GM12865 (cell line): ENCODE measurements around the gene DRC3.

Experiments used
- DNase-seq: peaks from one replicate; pipeline ENCODE4 v3.0.0; 2010; ENCODE audit warnings: low read depth
- H3K4me3 ChIP-seq: 2 replicates; pipeline ENCODE4 v1.5.1; 2011; ENCODE audit warnings: mild to moderate bottlenecking, low read depth, low read length, control low read depth
- TF ChIP-seq, protein P1 (sequence below): IDR thresholded peaks from 2 replicates; pipeline ENCODE4 v1.5.1; 2011; ENCODE audit warnings: low read length, control low read depth, low read depth, inconsistent platforms; ENCODE audit not compliant: insufficient read depth; ENCODE audit errors: missing control alignments

DRC3 gene

DNA sequence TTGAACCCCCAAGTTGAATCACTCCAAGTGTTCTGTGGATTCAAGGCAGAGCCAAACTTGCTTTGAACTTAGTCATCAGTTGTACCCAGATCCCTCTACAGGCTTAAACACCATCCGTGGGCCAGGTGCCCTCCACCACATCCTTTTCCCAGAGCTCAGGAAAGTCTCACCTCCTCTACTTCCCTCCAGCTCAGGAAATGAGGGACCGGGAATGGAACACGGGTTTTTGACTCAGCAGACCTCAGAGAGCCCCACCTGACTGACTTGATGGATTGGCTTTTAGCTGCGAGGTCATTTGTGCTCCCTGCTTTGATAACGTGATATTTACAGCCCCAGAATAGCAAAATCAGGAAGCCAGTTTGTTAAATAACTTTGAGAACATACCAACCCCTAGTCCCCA, 86.6 kb downstream of the DRC3 start:
- no peak overlapping the region for H3K4me3 ChIP-seq
- TF ChIP-seq, protein P1, sequence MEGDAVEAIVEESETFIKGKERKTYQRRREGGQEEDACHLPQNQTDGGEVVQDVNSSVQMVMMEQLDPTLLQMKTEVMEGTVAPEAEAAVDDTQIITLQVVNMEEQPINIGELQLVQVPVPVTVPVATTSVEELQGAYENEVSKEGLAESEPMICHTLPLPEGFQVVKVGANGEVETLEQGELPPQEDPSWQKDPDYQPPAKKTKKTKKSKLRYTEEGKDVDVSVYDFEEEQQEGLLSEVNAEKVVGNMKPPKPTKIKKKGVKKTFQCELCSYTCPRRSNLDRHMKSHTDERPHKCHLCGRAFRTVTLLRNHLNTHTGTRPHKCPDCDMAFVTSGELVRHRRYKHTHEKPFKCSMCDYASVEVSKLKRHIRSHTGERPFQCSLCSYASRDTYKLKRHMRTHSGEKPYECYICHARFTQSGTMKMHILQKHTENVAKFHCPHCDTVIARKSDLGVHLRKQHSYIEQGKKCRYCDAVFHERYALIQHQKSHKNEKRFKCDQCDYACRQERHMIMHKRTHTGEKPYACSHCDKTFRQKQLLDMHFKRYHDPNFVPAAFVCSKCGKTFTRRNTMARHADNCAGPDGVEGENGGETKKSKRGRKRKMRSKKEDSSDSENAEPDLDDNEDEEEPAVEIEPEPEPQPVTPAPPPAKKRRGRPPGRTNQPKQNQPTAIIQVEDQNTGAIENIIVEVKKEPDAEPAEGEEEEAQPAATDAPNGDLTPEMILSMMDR: no peak
- DNase-seq: no peak

DNA sequence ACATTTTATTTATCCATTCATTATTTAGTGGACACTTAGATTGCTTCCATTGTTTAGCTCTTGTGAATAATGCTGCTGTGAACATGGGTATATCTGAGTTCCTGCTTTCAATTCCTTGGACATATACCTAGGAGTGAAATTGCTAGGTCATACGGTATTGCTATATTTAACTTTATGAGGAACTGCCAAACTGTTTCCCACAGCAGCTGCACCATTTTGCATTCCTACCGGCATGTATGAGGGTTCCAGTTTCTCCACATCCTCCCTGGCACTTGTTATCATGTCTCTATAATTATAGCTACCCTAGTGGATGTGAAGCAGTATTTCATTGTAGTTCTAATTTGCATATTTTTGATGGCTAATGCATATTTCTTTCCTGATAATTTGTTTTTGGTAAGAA, 91.4 kb downstream of the DRC3 start:
- H3K4me3 ChIP-seq: no peak overlapping the region
- TF ChIP-seq, protein P1: no peak
- DNase-seq: no peak

- H3K4me3 ChIP-seq: no peak overlapping the region
- TF ChIP-seq, protein P1: no peak
- no peak for DNase-seq
Measured at GRCh38 chr17:18065546-18065945, 92.9 kb downstream of the DRC3 start.
